Measurements from ENCODE around the gene HTR7.

- TF ChIP-seq CTCF (IDR thresholded peaks at IDR 0.05; ENCODE audit: low read length) = no peak
- TF ChIP-seq EZH2 (IDR thresholded peaks at IDR 0.05; ENCODE audit: borderline replicate concordance, low read length) = no peak
Observed at GRCh38 chr10:90889636-90890035, 31.8 kb upstream of the HTR7 start.

All from OCI-LY1 (cell line).